Keratinocyte (primary cell): ENCODE results near the gene UGGT2. TPM values are rescaled to one million over a fixed set of nuclear protein-coding genes. Genes with fewer than 3 reads are reported as not detected.

Source experiments
- DNase-seq: peaks from one replicate; pipeline ENCODE4 v3.0.0-alpha.2; 2011; ENCODE audit warnings: low read depth, missing footprints, low spot score
- FAIRE-seq: peaks from 2 replicates; lab custom pipeline; 2011; peaks lifted over from hg19 to GRCh38; lab: Jason Lieb, UNC
- H2AFZ ChIP-seq: 2 replicates; pipeline ENCODE4 v1.6.0; 2012; ENCODE audit warnings: low read length, control low read depth, inconsistent platforms; ENCODE audit not compliant: control insufficient read depth
- H3K27ac ChIP-seq: 2 replicates; pipeline ENCODE4 v1.5.1; 2011; ENCODE audit warnings: low read length; ENCODE audit not compliant: control insufficient read depth, insufficient read depth
- H3K27me3 ChIP-seq: 3 replicates; pipeline ENCODE4 v1.6.0; 2011; ENCODE audit warnings: low read length; ENCODE audit not compliant: control insufficient read depth, insufficient read depth; ENCODE audit errors: extremely low read depth
- H3K36me3 ChIP-seq, 2 experiments: 2 replicates in 1 of 2; 3 replicates in 1 of 2; pipeline ENCODE4 v1.5.1; 2011; ENCODE audit warnings: low read length in 2 of 2, mild to moderate bottlenecking in 1 of 2; ENCODE audit not compliant: control insufficient read depth in 2 of 2, insufficient read depth in 2 of 2; ENCODE audit errors: extremely low read depth in 1 of 2
- H3K4me1 ChIP-seq: 3 replicates; pipeline ENCODE4 v1.5.1; 2011; ENCODE audit warnings: low read length; ENCODE audit not compliant: control insufficient read depth, insufficient read depth; ENCODE audit errors: extremely low read depth
- H3K4me2 ChIP-seq: 3 replicates; pipeline ENCODE4 v1.6.0; 2011; ENCODE audit warnings: low read depth, low read length; ENCODE audit not compliant: control insufficient read depth, insufficient read depth; ENCODE audit errors: extremely low read depth
- H3K4me3 ChIP-seq, 3 experiments: fragments of 200-600 bp in 1 of 3; sonication (generic) in 1 of 3; 2 replicates in 2 of 3; 3 replicates in 1 of 3; pipeline ENCODE4 v1.5.1; 2011 to 2016; ENCODE audit warnings: low read length in 3 of 3, mild to moderate bottlenecking in 3 of 3, control low read depth in 2 of 3, inconsistent platforms in 1 of 3, low read depth in 1 of 3, mixed read lengths in 1 of 3, mixed run types in 1 of 3, moderate library complexity in 1 of 3; ENCODE audit not compliant: control insufficient read depth in 2 of 3, insufficient read depth in 2 of 3; ENCODE audit errors: extremely low read depth in 1 of 3
- H3K79me2 ChIP-seq: 2 replicates; pipeline ENCODE4 v1.6.0; 2012; ENCODE audit warnings: low read length; ENCODE audit not compliant: control insufficient read depth, insufficient read depth
- H3K9ac ChIP-seq: 3 replicates; pipeline ENCODE4 v1.6.0; 2011; ENCODE audit warnings: low read length; ENCODE audit not compliant: control insufficient read depth, insufficient read depth; ENCODE audit errors: extremely low read depth
- H3K9me1 ChIP-seq: 3 replicates; pipeline ENCODE4 v1.6.0; 2011; ENCODE audit warnings: low read length; ENCODE audit not compliant: control insufficient read depth, insufficient read depth; ENCODE audit errors: extremely low read depth
- H3K9me3 ChIP-seq: 2 replicates; pipeline ENCODE4 v1.5.1; 2012; ENCODE audit warnings: low read depth, low read length; ENCODE audit not compliant: control insufficient read depth
- H4K20me1 ChIP-seq: 3 replicates; pipeline ENCODE4 v1.6.0; 2011; ENCODE audit warnings: low read length; ENCODE audit not compliant: control insufficient read depth, insufficient read depth; ENCODE audit errors: extremely low read depth
- CTCF ChIP-seq, 3 experiments: IDR thresholded peaks in 1 of 3; conservative IDR thresholded peaks in 1 of 3; optimal IDR thresholded peaks in 1 of 3; 2 replicates in 2 of 3; 3 replicates in 1 of 3; pipeline versions ENCODE3 to v1.5.1; 2011; ENCODE audit warnings: low read length in 3 of 3, mild to moderate bottlenecking in 3 of 3, moderate library complexity in 2 of 3, control low read depth in 1 of 3, inconsistent platforms in 1 of 3; ENCODE audit not compliant: insufficient read depth in 2 of 3; ENCODE audit errors: extremely low read depth in 1 of 3
- EZH2 ChIP-seq: IDR thresholded peaks from one replicate; pipeline ENCODE4 v1.6.1; 2012; ENCODE audit warnings: inconsistent platforms, mild to moderate bottlenecking, low read length, moderate library complexity
- dilution Hi-C: fragments of 300-500 bp; cut with MboI; formaldehyde crosslinking; loops from one replicate; pipeline ENCODE4 v1.7.0; 2020; ENCODE audit warnings: low sequenced_read_pairs; ENCODE audit not compliant: extremely low pct_ligation_motif_present
- polyA plus RNA-seq, 5 experiments: library from polyadenylated mRNA; depleted of rRNA in 3 of 5; stranded (reverse) in 3 of 5; stranded (forward) in 1 of 5; unstranded in 1 of 5; fragments of >200 nt; gene quantifications; 1 replicate in 1 of 5; 2 replicates in 3 of 5; 3 replicates in 1 of 5; pipeline versions ENCODE4 v1.2.1 to v1.2.3, GENCODE V29; 2011 to 2012; ENCODE audit warnings: missing spikeins in 2 of 5, low read depth in 1 of 5, low replicate concordance in 1 of 5

Gene UGGT2
- polyA plus RNA-seq, 1 donor (not counting 4 experiments of a cell fraction or from before 2014, with no cell fraction given) = 12.5 TPM

GRCh38 chr13:95814495-95814894 lies 238.7 kb downstream of the UGGT2 start:
- no peaks in the 10 kb centered on the region for H3K79me2 ChIP-seq
- dilution Hi-C loops = no loop called here
- DNase-seq (no peak), FAIRE-seq (no peak)
- H3K4me1 ChIP-seq = no peaks in the 10 kb centered on the region
- no peak overlapping the region for H3K9ac ChIP-seq
- H2AFZ ChIP-seq = no peak overlapping the region
- H3K4me3 ChIP-seq = no peak overlapping the region
- TF ChIP-seq CTCF (optimal IDR thresholded peaks at IDR 0.05 in 1 of 3, IDR thresholded peaks at IDR 0.05 in 1 of 3, conservative IDR thresholded peaks at IDR 0.05 in 1 of 3; ENCODE audit: extremely low read depth in 1 of 3, insufficient read depth in 2 of 3, low read length in 3 of 3) = no peak
- TF ChIP-seq EZH2 = no peak
- no peaks in the 10 kb centered on the region for H3K36me3 ChIP-seq
- H4K20me1 ChIP-seq = no peaks in the 10 kb centered on the region
- H3K9me1 ChIP-seq = no peaks in the 10 kb centered on the region
- no peaks in the 10 kb centered on the region for H3K27me3 ChIP-seq
- H3K9me3 ChIP-seq = peaks cover 2% of the 10 kb centered on the region
- H3K4me2 ChIP-seq = no peak overlapping the region
- H3K27ac ChIP-seq = no peak overlapping the region

GRCh38 chr13:95813139-95813538 lies 240.1 kb downstream of the UGGT2 start:
- no peak for FAIRE-seq
- dilution Hi-C loops = no loop called here
- no peak overlapping the region for H3K4me3 ChIP-seq

More at GRCh38 chr13:95813139-95813538, 240.1 kb downstream of the UGGT2 start:
- no peak for DNase-seq
- Histone ChIP-seq H3K27ac (no peak overlapping the region), H3K9ac (no peak overlapping the region), H3K9me1 (no peaks in the 10 kb centered on the region), H2AFZ (no peak overlapping the region), H3K9me3 (peaks cover 2% of the 10 kb centered on the region), H3K4me2 (no peak overlapping the region), H3K4me1 (no peaks in the 10 kb centered on the region), H4K20me1 (no peaks in the 10 kb centered on the region), H3K36me3 (no peaks in the 10 kb centered on the region), H3K79me2 (no peaks in the 10 kb centered on the region), H3K27me3 (no peaks in the 10 kb centered on the region)
- TF ChIP-seq EZH2 (no peak), CTCF (optimal IDR thresholded peaks at IDR 0.05 in 1 of 3, IDR thresholded peaks at IDR 0.05 in 1 of 3, conservative IDR thresholded peaks at IDR 0.05 in 1 of 3; ENCODE audit: extremely low read depth in 1 of 3, insufficient read depth in 2 of 3, low read length in 3 of 3) (no peak)
